HepG2 (cell line): Measurements from ENCODE around the gene PDIK1L. TPM values are rescaled to one million over a fixed set of nuclear protein-coding genes. Genes with fewer than 3 reads are reported as not detected.

Source experiments
- ATAC-seq: fragments of 200-7000 bp; cut with Tn5 transposase; 3 replicates; pipeline ENCODE4 v1.9.1; 2020; ENCODE audit warnings: mild to moderate bottlenecking, moderate library complexity
- BruUV-seq: library from RNA; stranded (reverse); fragments of 400-500 nt; replicated peaks from 2 replicates; lab custom pipeline; 2021; lab: Mats Ljungman, UMichigan
- CTCF ChIA-PET: fragments of 300-600 bp; formaldehyde crosslinking; extraction: SDS; loops from one replicate; lab custom pipeline; 2021; ENCODE audit warnings: low total read pairs, inconsistent platforms, low intra/inter-chr PET ratio; lab: Yijun Ruan, JAX
- POLR2A ChIA-PET: fragments of 350-600 bp; sonication (Branson Sonifier 250); formaldehyde crosslinking; loops from one replicate; lab custom pipeline; 2020; ENCODE audit warnings: antibody characterized with exemption, inconsistent platforms; lab: Yijun Ruan, JAX
- DNase-seq: peaks from one replicate; pipeline ENCODE4 v3.0.0-alpha.2; 2015; ENCODE audit warnings: low spot score
- FAIRE-seq: peaks from 3 replicates; lab custom pipeline; 2011; peaks lifted over from hg19 to GRCh38; lab: Jason Lieb, UNC
- H2AFZ ChIP-seq: one replicate; pipeline ENCODE4 v1.6.1; 2011; ENCODE audit warnings: low read length, inconsistent platforms
- H3K27ac ChIP-seq: fragments of 300-600 bp; 3 replicates; pipeline ENCODE4 v1.8.0; 2011; ENCODE audit warnings: mixed run types, mild to moderate bottlenecking, mixed read lengths, low read length, inconsistent platforms; ENCODE audit not compliant: insufficient read depth; ENCODE audit errors: extremely low read length
- H3K27me3 ChIP-seq, 2 experiments: fragments of 200-600 bp in 1 of 2; 2 replicates in 1 of 2; 3 replicates in 1 of 2; pipeline versions ENCODE4 v1.6.0 to v1.8.0; 2011; ENCODE audit warnings: low read length in 2 of 2, mild to moderate bottlenecking in 2 of 2, moderate library complexity in 2 of 2, inconsistent platforms in 1 of 2; ENCODE audit not compliant: insufficient read depth in 2 of 2, control insufficient read depth in 1 of 2
- H3K36me3 ChIP-seq, 2 experiments: fragments of 200-600 bp in 1 of 2; replicated peaks in 1 of 2; 2 replicates in 1 of 2; 3 replicates in 1 of 2; pipeline versions ENCODE4 v1.5.1 to v1.8.0; 2011; ENCODE audit warnings: low read length in 2 of 2, inconsistent platforms in 1 of 2; ENCODE audit not compliant: insufficient read depth in 2 of 2, control insufficient read depth in 1 of 2
- H3K4me1 ChIP-seq: 2 replicates; pipeline ENCODE4 v1.5.1; 2012; ENCODE audit warnings: low read length, inconsistent platforms; ENCODE audit not compliant: insufficient read depth
- H3K4me2 ChIP-seq: 2 replicates; pipeline ENCODE4 v1.6.0; 2011; ENCODE audit warnings: low read depth, low read length, inconsistent platforms
- H3K4me3 ChIP-seq, 3 experiments: fragments of 200-600 bp in 1 of 3; sonication (generic), shearing (Covaris generic) in 1 of 3; replicated peaks in 1 of 3; 2 replicates each; pipeline ENCODE4 v1.5.1; 2011 to 2016; ENCODE audit warnings: low read length in 3 of 3, inconsistent platforms in 2 of 3, low read depth in 2 of 3, mild to moderate bottlenecking in 2 of 3, control low read depth in 1 of 3, mixed read lengths in 1 of 3; ENCODE audit not compliant: insufficient read depth in 1 of 3
- H3K79me2 ChIP-seq: one replicate; pipeline ENCODE4 v1.6.1; 2011; ENCODE audit warnings: low read length, inconsistent platforms; ENCODE audit not compliant: insufficient read depth
- H3K9ac ChIP-seq: 2 replicates; pipeline ENCODE4 v1.6.0; 2011; ENCODE audit warnings: mild to moderate bottlenecking, low read depth, low read length, inconsistent platforms; ENCODE audit not compliant: insufficient read depth
- H3K9me3 ChIP-seq: 2 replicates; pipeline ENCODE4 v1.5.1; 2012; ENCODE audit warnings: mild to moderate bottlenecking, low read length
- H4K20me1 ChIP-seq: 2 replicates; pipeline ENCODE4 v1.6.0; 2011; ENCODE audit warnings: inconsistent platforms, mild to moderate bottlenecking, low read length, moderate library complexity; ENCODE audit not compliant: insufficient read depth
- ZNF652 ChIP-seq: IDR thresholded peaks from 2 replicates; pipeline ENCODE4 v1.6.1; 2016; ENCODE audit warnings: low read depth, borderline replicate concordance
- WGBS: methylation state at CpG from one replicate; pipeline ENCODE4 v1.1.6; 2017; ENCODE audit warnings: low lambda C conversion rate; 5-methylcytosine and 5-hydroxymethylcytosine counted together
- in situ Hi-C: cut with HindIII; loops from 2 replicates; pipeline ENCODE4 v1.10.0; 2017; ENCODE audit warnings: low pct_unique_long_range_greater_than_20kb; ENCODE audit not compliant: extremely low pct_ligation_motif_present
- intact Hi-C: fragments of 100-400 bp; cut with micrococcal nuclease; formaldehyde crosslinking; loops from one replicate; pipeline ENCODE4 v1.10.0; 2022; ENCODE audit not compliant: unreplicated experiment
- polyA plus RNA-seq, 8 experiments: library from polyadenylated mRNA; depleted of rRNA in 3 of 8; stranded (reverse) in 7 of 8; unstranded in 1 of 8; fragments of >200 nt; fragmentation: Illumina TruSeq in 4 of 8; extraction: Trizol in 4 of 8; gene quantifications; 2 replicates each; pipeline versions ENCODE4 v1.2.1 to v1.2.3, GENCODE V29; 2011 to 2016; ENCODE audit warnings: low read depth in 4 of 8, missing spikeins in 1 of 8, mixed read lengths in 1 of 8; ENCODE audit not compliant: insufficient read depth in 1 of 8
- total RNA-seq, 5 experiments: library from RNA; depleted of rRNA; stranded (reverse); fragments of >200 nt; fragmentation: Illumina TruSeq; extraction: Trizol; gene quantifications; 2 replicates each; pipeline ENCODE4 v1.2.3, GENCODE V29; 2016; ENCODE audit warnings: low read depth in 1 of 5
- TF ChIP-seq, protein P1 (sequence below): sonication (generic); formaldehyde crosslinking; IDR thresholded peaks from 2 replicates; pipeline ENCODE4 v1.4.0; 2020; ENCODE audit warnings: missing genetic modification reagents

PDIK1L gene
- total and polyA plus RNA-seq, 2 of the 13 experiments (the other 11 are each of a cell fraction or from before 2014, with no cell fraction given) = 1.9 to 4.6 TPM

DNA sequence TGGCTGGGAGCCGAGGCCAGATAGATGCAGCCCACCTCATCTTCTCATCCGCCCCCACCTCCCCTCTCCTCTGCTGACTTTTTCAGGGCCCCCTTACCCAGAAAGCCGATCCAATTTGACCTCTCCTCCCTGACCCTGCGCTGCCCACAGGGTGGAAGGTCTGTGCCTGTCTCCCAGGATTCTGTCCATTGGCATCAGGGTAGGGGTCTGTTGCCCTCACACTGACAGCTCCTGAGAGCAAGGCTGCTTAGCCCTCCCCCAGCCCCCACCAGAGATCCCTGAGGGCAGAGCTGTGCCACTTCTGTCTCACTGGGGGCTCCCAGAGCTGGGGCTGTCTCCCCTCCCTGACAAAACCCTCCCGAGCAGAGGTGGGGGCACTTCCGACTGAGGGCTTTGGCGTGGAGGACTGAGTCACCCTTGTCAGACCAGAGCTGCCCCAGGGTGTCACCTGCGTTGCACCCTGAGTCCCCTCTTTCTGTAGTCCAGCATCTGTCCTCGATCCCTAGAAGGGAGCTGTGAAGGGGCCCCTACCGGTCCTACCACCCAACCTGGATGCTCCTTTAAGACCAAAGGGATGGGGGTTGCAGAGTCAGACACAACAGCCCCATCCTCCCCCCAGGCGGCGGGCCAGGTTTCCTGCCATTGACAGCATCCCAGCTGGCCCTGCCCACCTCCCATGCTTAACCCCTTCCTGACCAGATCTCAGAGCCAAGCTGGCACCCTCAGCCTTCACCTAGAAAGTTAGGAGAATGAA lies 44.8 kb downstream of the PDIK1L start:
- H2AFZ ChIP-seq = no peak overlapping the region
- in situ Hi-C loops = loop anchor here (10.0 kb wide), 1 partner anchor 52 kb away; no protein-coding TSS in a partner anchor
- no TSS peak for BruUV-seq
- DNase-seq (no peak), ATAC-seq (no peak), FAIRE-seq (no peak)
- H3K4me2 ChIP-seq = no peak overlapping the region
- no peak overlapping the region for H3K9ac ChIP-seq
- no peaks in the 10 kb centered on the region for H3K36me3 ChIP-seq
- TF ChIP-seq, protein P1, sequence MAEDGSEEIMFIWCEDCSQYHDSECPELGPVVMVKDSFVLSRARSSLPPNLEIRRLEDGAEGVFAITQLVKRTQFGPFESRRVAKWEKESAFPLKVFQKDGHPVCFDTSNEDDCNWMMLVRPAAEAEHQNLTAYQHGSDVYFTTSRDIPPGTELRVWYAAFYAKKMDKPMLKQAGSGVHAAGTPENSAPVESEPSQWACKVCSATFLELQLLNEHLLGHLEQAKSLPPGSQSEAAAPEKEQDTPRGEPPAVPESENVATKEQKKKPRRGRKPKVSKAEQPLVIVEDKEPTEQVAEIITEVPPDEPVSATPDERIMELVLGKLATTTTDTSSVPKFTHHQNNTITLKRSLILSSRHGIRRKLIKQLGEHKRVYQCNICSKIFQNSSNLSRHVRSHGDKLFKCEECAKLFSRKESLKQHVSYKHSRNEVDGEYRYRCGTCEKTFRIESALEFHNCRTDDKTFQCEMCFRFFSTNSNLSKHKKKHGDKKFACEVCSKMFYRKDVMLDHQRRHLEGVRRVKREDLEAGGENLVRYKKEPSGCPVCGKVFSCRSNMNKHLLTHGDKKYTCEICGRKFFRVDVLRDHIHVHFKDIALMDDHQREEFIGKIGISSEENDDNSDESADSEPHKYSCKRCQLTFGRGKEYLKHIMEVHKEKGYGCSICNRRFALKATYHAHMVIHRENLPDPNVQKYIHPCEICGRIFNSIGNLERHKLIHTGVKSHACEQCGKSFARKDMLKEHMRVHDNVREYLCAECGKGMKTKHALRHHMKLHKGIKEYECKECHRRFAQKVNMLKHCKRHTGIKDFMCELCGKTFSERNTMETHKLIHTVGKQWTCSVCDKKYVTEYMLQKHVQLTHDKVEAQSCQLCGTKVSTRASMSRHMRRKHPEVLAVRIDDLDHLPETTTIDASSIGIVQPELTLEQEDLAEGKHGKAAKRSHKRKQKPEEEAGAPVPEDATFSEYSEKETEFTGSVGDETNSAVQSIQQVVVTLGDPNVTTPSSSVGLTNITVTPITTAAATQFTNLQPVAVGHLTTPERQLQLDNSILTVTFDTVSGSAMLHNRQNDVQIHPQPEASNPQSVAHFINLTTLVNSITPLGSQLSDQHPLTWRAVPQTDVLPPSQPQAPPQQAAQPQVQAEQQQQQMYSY (CRISPR knock-in tag) = no peak
- peak; percentile 88 for TF ChIP-seq ZNF652 (CRISPR knock-in tag)
- WGBS = 29% methylated on average over 6 of the region's 12 CpGs
- H3K27me3 ChIP-seq = peaks cover 14 to 55% of the 10 kb centered on the region in 2 experiments; a peak in 4 of 5 replicates
- POLR2A ChIA-PET = interaction anchor here (0.6 kb wide), 1 partner anchor 79 kb away, joined by 3 read pairs; no protein-coding TSS in a partner anchor
- H3K4me1 ChIP-seq = peaks cover 15% of the 10 kb centered on the region
- H3K79me2 ChIP-seq = no peaks in the 10 kb centered on the region
- no peak overlapping the region for H3K27ac ChIP-seq
- H4K20me1 ChIP-seq = no peaks in the 10 kb centered on the region
- no peak overlapping the region for H3K4me3 ChIP-seq
- intact Hi-C loops = no loop called here
- H3K9me3 ChIP-seq = no peaks in the 10 kb centered on the region
- CTCF ChIA-PET = no interaction called here
